Fibroblast of lung (primary cell): ENCODE results near the gene SFT2D3. TPM values are rescaled to one million over a fixed set of nuclear protein-coding genes. Genes with fewer than 3 reads are reported as not detected.

Experiments used
- DNase-seq, 2 donors: peaks; one replicate each; pipeline versions ENCODE4 v3.0.0 to v3.0.0-alpha.2; 2010; ENCODE audit warnings: low read depth in 2 of 2
- H2AFZ ChIP-seq: 2 replicates; pipeline ENCODE4 v1.5.1; 2012; ENCODE audit warnings: low read length, control low read depth, inconsistent platforms
- H3K27ac ChIP-seq: 2 replicates; pipeline ENCODE4 v1.5.1; 2011; ENCODE audit warnings: low read length, control low read depth; ENCODE audit not compliant: insufficient read depth
- H3K27me3 ChIP-seq: 2 replicates; pipeline ENCODE4 v1.5.1; 2011; ENCODE audit warnings: mild to moderate bottlenecking, low read length; ENCODE audit not compliant: control insufficient read depth, insufficient read depth
- H3K36me3 ChIP-seq: 2 replicates; pipeline ENCODE4 v1.5.1; 2011; ENCODE audit warnings: low read length; ENCODE audit not compliant: control insufficient read depth, insufficient read depth
- H3K4me1 ChIP-seq: 2 replicates; pipeline ENCODE4 v1.5.1; 2011; ENCODE audit warnings: low read length; ENCODE audit not compliant: control insufficient read depth, insufficient read depth; ENCODE audit errors: extremely low read depth
- H3K4me2 ChIP-seq: 2 replicates; pipeline ENCODE4 v1.5.1; 2011; ENCODE audit warnings: low read length, control low read depth; ENCODE audit not compliant: insufficient read depth; ENCODE audit errors: extremely low read depth
- H3K4me3 ChIP-seq, 4 experiments: fragments of 200-600 bp in 1 of 4; sonication (generic) in 1 of 4; replicated peaks in 1 of 4; 2 replicates each; pipeline ENCODE4 v1.5.1; 2011 to 2016; ENCODE audit warnings: low read length in 4 of 4, low read depth in 3 of 4, mild to moderate bottlenecking in 3 of 4, control low read depth in 2 of 4, inconsistent platforms in 1 of 4, mixed read lengths in 1 of 4; ENCODE audit not compliant: insufficient read depth in 1 of 4; ENCODE audit errors: control extremely low read depth in 1 of 4
- H3K79me2 ChIP-seq: 2 replicates; pipeline ENCODE4 v1.5.1; 2012; ENCODE audit warnings: mild to moderate bottlenecking, low read length, inconsistent platforms; ENCODE audit not compliant: control insufficient read depth, insufficient read depth
- H3K9ac ChIP-seq: 2 replicates; pipeline ENCODE4 v1.5.1; 2011; ENCODE audit warnings: mild to moderate bottlenecking, low read length, control low read depth; ENCODE audit not compliant: insufficient read depth
- H3K9me3 ChIP-seq: 2 replicates; pipeline ENCODE4 v1.5.1; 2012; ENCODE audit warnings: low read depth, low read length; ENCODE audit not compliant: control insufficient read depth, insufficient read depth
- H4K20me1 ChIP-seq: 2 replicates; pipeline ENCODE4 v1.5.1; 2011; ENCODE audit warnings: low read length; ENCODE audit not compliant: control insufficient read depth, insufficient read depth; ENCODE audit errors: extremely low read depth
- EZH2 ChIP-seq: IDR thresholded peaks from 2 replicates; pipeline ENCODE4 v1.5.1; 2012; ENCODE audit warnings: low read length, control low read depth, mild to moderate bottlenecking; ENCODE audit errors: missing control alignments
- polyA plus RNA-seq, 2 donors: library from polyadenylated mRNA; depleted of rRNA in 1 of 2; stranded (reverse) in 1 of 2; unstranded in 1 of 2; fragments of >200 nt; gene quantifications; 2 replicates each; pipeline ENCODE4 v1.2.1, GENCODE V29; 2011 to 2012; ENCODE audit warnings: missing spikeins in 1 of 2
- total RNA-seq: library from RNA; depleted of rRNA; stranded (reverse); fragments of >200 nt; gene quantifications from 2 replicates; pipeline ENCODE4 v1.2.1, GENCODE V29; 2014
- TF ChIP-seq, protein P1 (sequence below), 2 donors: IDR thresholded peaks in 1 of 2; conservative IDR thresholded peaks in 1 of 2; 1 replicate in 1 of 2; 2 replicates in 1 of 2; pipeline ENCODE4 v1.5.1; 2011 to 2012; ENCODE audit warnings: low read length in 2 of 2, control low read depth in 1 of 2, inconsistent platforms in 1 of 2, low read depth in 1 of 2, mild to moderate bottlenecking in 1 of 2

SFT2D3 gene
- total and polyA plus RNA-seq, 2 donors (not counting 1 experiment from before 2014, with no cell fraction given), result 4.1 to 5.5 TPM

- Histone ChIP-seq H3K9me3 (no peaks in the 10 kb centered on the region), H3K4me3 (no peak overlapping the region), H3K4me1 (no peaks in the 10 kb centered on the region), H4K20me1 (no peaks in the 10 kb centered on the region), H3K79me2 (no peaks in the 10 kb centered on the region), H3K4me2 (no peak overlapping the region), H3K27me3 (peaks cover 11% of the 10 kb centered on the region), H3K9ac (no peak overlapping the region), H3K36me3 (no peaks in the 10 kb centered on the region), H2AFZ (no peak overlapping the region), H3K27ac (no peak overlapping the region)
- TF ChIP-seq EZH2, result no peak
- TF ChIP-seq, protein P1, sequence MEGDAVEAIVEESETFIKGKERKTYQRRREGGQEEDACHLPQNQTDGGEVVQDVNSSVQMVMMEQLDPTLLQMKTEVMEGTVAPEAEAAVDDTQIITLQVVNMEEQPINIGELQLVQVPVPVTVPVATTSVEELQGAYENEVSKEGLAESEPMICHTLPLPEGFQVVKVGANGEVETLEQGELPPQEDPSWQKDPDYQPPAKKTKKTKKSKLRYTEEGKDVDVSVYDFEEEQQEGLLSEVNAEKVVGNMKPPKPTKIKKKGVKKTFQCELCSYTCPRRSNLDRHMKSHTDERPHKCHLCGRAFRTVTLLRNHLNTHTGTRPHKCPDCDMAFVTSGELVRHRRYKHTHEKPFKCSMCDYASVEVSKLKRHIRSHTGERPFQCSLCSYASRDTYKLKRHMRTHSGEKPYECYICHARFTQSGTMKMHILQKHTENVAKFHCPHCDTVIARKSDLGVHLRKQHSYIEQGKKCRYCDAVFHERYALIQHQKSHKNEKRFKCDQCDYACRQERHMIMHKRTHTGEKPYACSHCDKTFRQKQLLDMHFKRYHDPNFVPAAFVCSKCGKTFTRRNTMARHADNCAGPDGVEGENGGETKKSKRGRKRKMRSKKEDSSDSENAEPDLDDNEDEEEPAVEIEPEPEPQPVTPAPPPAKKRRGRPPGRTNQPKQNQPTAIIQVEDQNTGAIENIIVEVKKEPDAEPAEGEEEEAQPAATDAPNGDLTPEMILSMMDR (conservative IDR thresholded peaks at IDR 0.05 in 1 of 2, IDR thresholded peaks at IDR 0.05 in 1 of 2; ENCODE audit: low read depth in 1 of 2, low read length in 2 of 2), result no peak
- no peak for DNase-seq
These were observed 28.7 kb upstream of the SFT2D3 start for GRCh38 chr2:127672341-127673224.

DNA sequence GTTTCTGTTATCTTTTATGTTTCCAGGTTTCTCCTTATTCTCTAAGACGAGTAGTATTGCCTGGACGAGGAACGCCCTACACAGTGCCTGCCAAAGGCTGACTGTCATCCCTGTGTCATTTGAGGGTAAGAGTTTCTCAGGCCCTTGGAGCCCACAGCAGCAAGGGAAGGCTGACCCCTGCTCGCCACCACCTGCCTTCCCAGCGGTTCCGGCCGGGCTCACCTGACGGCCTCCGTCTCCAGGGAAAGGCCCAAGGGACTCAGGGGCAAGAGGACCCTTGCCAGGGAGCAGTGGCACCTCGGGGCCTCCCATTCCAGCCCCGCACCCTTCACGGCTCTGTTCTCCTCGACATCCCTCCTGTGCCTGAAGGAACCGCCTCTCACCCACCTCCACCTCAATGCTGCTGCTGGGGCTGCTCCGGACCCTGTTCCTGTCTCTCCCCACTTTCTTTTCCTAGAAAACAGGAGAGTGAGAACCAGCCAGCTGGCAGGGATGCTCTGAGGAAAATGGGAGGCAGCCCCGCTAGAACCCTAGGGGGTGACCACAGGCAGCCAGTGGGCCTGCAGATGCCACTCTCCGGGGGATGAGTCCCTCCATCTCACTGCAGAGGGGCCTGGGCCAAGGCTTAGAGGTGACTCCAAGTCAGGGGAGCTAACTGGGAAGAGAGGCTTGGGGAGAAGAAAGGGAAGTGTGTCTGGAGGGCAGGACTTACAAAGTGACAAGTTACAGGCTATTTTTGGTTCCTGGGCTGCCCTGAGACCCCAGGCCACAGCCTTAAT, 27.8 kb upstream of the SFT2D3 start:
- DNase-seq, result no peak
- Histone ChIP-seq H3K79me2 (no peaks in the 10 kb centered on the region), H3K4me2 (no peak overlapping the region), H3K9ac (no peak overlapping the region), H4K20me1 (no peaks in the 10 kb centered on the region), H3K27me3 (peaks cover 18% of the 10 kb centered on the region), H3K27ac (no peak overlapping the region), H3K4me1 (no peaks in the 10 kb centered on the region), H3K9me3 (no peaks in the 10 kb centered on the region), H3K36me3 (no peaks in the 10 kb centered on the region), H2AFZ (no peak overlapping the region), H3K4me3 (no peak overlapping the region)
- TF ChIP-seq, protein P1 (conservative IDR thresholded peaks at IDR 0.05 in 1 of 2, IDR thresholded peaks at IDR 0.05 in 1 of 2; ENCODE audit: low read depth in 1 of 2, low read length in 2 of 2), result no peak
- TF ChIP-seq EZH2, result no peak
